Naive B cell (primary cell): ENCODE measurements around the gene SEMA4G. TPM values are rescaled to one million over a fixed set of nuclear protein-coding genes. Genes with fewer than 3 reads are reported as not detected.

Experiments
- ATAC-seq, 2 donors: fragments of 150-1000 bp; cut with Tn5 transposase; 2 replicates each; pipeline ENCODE4 v1.10.0; 2021; ENCODE audit warnings: low read depth in 2 of 2, mild to moderate bottlenecking in 2 of 2, moderate library complexity in 2 of 2
- DNase-seq: peaks from one replicate; pipeline ENCODE4 v3.0.0; 2022
- H3K27ac Mint-ChIP-seq, 6 donors: one replicate each; pipeline ENCODE4 v1.8.0; 2020 to 2022; ENCODE audit warnings: mild to moderate bottlenecking in 6 of 6, mixed read lengths in 6 of 6, moderate library complexity in 5 of 6, inconsistent platforms in 2 of 6
- H3K27me3 Mint-ChIP-seq, 3 donors: one replicate each; pipeline ENCODE4 v1.8.0; 2021 to 2022; ENCODE audit warnings: mixed read lengths in 3 of 3, mild to moderate bottlenecking in 1 of 3
- H3K36me3 Mint-ChIP-seq, 2 donors: one replicate each; pipeline ENCODE4 v1.8.0; 2020 to 2022; ENCODE audit warnings: mixed read lengths in 2 of 2, inconsistent platforms in 1 of 2, mild to moderate bottlenecking in 1 of 2
- H3K4me1 Mint-ChIP-seq, 3 donors: one replicate each; pipeline ENCODE4 v1.8.0; 2020 to 2022; ENCODE audit warnings: mixed read lengths in 3 of 3, inconsistent platforms in 1 of 3, mild to moderate bottlenecking in 1 of 3, moderate library complexity in 1 of 3
- H3K4me3 Mint-ChIP-seq, 8 donors: one replicate each; pipeline ENCODE4 v1.8.0; 2020 to 2022; ENCODE audit warnings: mild to moderate bottlenecking in 8 of 8, mixed read lengths in 8 of 8, moderate library complexity in 8 of 8, inconsistent platforms in 2 of 8
- H3K9me3 Mint-ChIP-seq, 7 donors: one replicate each; pipeline ENCODE4 v1.8.0; 2020 to 2022; ENCODE audit warnings: mixed read lengths in 7 of 7, mild to moderate bottlenecking in 5 of 7, inconsistent platforms in 2 of 7, moderate library complexity in 1 of 7
- polyA plus RNA-seq, 6 donors: library from polyadenylated mRNA; unstranded; fragments of 300-500 nt; fragmentation: Illumina TruSeq; gene quantifications; one replicate each; pipeline ENCODE4 v1.2.3, GENCODE V29; 2021; ENCODE audit warnings: low read depth in 6 of 6

SEMA4G gene
- polyA plus RNA-seq, 6 donors from 2014 or later: not detected

GRCh38 chr10:100976906-100977305 is 7.6 kb downstream of the SEMA4G start:
- peaks cover 5 to 10% of the 10 kb centered on the region in 2 donors for H3K36me3 Mint-ChIP-seq
- peaks cover 0 to 2% (median 0%) of the 10 kb centered on the region in 7 donors for H3K9me3 Mint-ChIP-seq
- peak overlapping the region in 1 of 8 donors; percentile 19 for H3K4me3 Mint-ChIP-seq
- ATAC-seq: no peak
- H3K27ac Mint-ChIP-seq: no peak overlapping the region
- peaks cover 0 to 5% (median 0%) of the 10 kb centered on the region in 3 donors for H3K4me1 Mint-ChIP-seq
- H3K27me3 Mint-ChIP-seq: no peaks in the 10 kb centered on the region
- no peak for DNase-seq

- Mint-ChIP-seq H3K27me3 (no peaks in the 10 kb centered on the region), H3K4me1 (peaks cover 0 to 5% (median 0%) of the 10 kb centered on the region in 3 donors), H3K27ac (peak overlapping the region in 1 of 6 donors; percentile 9), H3K9me3 (peaks cover 0 to 1% (median 0%) of the 10 kb centered on the region in 7 donors), H3K4me3 (no peak overlapping the region), H3K36me3 (peaks cover 5 to 15% of the 10 kb centered on the region in 2 donors)
- ATAC-seq (no peak), DNase-seq (no peak)
Observed at GRCh38 chr10:100977436-100977835, 8.1 kb downstream of the SEMA4G start.

DNA sequence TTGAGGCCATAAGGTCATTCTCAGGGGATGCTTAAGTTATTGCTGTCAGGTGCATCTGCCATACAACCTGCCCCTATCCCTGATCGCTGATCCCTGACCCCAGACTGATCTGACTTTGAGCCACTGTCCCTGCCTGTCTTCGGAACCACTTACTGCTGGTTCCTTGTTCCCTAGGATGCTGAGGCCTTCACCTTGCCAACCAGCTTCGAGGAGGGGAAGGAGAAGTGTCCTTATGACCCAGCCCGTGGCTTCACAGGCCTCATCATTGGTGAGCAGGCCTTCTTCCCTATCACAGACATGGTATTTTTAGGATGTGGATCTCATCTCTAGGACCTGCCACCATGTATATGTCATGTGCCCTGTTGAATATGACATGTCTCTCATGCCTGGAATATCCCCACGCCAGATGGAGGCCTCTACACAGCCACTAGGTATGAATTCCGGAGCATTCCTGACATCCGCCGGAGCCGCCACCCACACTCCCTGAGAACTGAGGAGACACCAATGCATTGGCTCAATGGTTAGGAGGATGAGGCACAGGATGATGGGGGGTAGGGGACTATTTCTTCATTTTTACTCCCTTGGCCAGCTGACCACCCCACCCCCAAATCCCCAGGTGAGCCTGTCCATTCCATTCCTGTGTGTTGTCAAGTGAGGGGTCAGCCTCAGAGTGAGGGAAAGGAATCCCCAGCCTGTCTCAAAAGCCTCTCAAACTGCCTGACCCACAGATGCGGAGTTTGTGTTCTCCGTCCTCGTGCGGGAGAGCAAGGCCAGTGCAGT is 9.0 kb downstream of the SEMA4G start:
- Mint-ChIP-seq H3K4me1 (peaks cover 0 to 5% (median 0%) of the 10 kb centered on the region in 3 donors), H3K27ac (peak overlapping the region in 3 of 6 donors; percentile 10 to 75 (median 15)), H3K36me3 (peaks cover 5 to 17% of the 10 kb centered on the region in 2 donors), H3K9me3 (no peaks in the 10 kb centered on the region), H3K4me3 (no peak overlapping the region), H3K27me3 (no peaks in the 10 kb centered on the region)
- DNase-seq (no peak), ATAC-seq (no peak)

DNA sequence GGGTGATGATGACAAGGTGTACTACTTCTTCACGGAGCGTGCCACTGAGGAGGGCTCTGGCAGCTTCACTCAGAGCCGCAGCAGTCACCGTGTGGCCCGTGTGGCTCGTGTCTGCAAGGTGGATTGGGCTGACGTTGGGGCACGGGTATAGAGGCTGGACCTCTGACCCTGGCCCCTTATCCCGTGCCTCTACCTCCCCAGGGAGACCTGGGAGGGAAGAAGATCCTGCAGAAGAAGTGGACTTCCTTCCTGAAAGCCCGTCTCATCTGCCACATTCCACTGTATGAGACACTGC is 9.5 kb downstream of the SEMA4G start:
- peaks cover 0 to 5% (median 0%) of the 10 kb centered on the region in 3 donors for H3K4me1 Mint-ChIP-seq
- no peak for ATAC-seq
- H3K27ac Mint-ChIP-seq: no peak overlapping the region

GRCh38 chr10:100979791-100980272 is 10.5 kb downstream of the SEMA4G start:
- Mint-ChIP-seq H3K27me3 (no peaks in the 10 kb centered on the region), H3K4me3 (no peak overlapping the region), H3K27ac (no peak overlapping the region), H3K9me3 (no peaks in the 10 kb centered on the region), H3K36me3 (peaks cover 5 to 17% of the 10 kb centered on the region in 2 donors), H3K4me1 (peaks cover 0 to 6% (median 5%) of the 10 kb centered on the region in 3 donors)
- no peak for ATAC-seq
- DNase-seq: no peak

More for the DNA sequence above, 9.5 kb downstream of the SEMA4G start:
- no peaks in the 10 kb centered on the region for H3K9me3 Mint-ChIP-seq
- no peak overlapping the region for H3K4me3 Mint-ChIP-seq
- DNase-seq: no peak
- H3K36me3 Mint-ChIP-seq: peaks cover 5 to 17% of the 10 kb centered on the region in 2 donors
- H3K27me3 Mint-ChIP-seq: no peaks in the 10 kb centered on the region

DNA sequence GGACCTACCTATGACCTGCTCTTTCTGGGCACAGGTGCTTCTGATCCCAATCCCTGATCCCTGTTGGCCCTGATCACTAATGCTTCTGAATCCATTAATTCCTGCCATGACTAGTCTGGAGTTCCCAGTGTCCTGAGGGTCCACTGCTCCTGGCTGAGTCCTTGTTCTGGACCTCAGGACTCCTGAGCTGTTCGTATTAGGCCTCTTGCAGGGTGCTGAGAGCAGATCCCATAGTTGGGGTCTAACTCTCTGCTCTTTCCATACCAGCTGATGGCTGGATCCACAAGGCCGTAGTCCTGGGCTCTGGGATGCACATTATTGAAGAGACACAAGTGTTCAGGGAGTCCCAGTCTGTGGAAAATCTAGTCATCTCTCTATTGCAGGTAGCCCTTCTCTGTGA is 11.0 kb downstream of the SEMA4G start:
- Mint-ChIP-seq H3K4me1 (peaks cover 1 to 6% (median 5%) of the 10 kb centered on the region in 3 donors), H3K27ac (no peak overlapping the region), H3K9me3 (no peaks in the 10 kb centered on the region), H3K27me3 (no peaks in the 10 kb centered on the region), H3K36me3 (peaks cover 5 to 17% of the 10 kb centered on the region in 2 donors), H3K4me3 (peak overlapping the region in 1 of 8 donors; percentile 40)
- DNase-seq (no peak), ATAC-seq (no peak)

GRCh38 chr10:100980711-100981110 is 11.4 kb downstream of the SEMA4G start:
- peaks cover 5 to 17% of the 10 kb centered on the region in 2 donors for H3K36me3 Mint-ChIP-seq
- no peak overlapping the region for H3K27ac Mint-ChIP-seq
- DNase-seq: no peak
- peaks cover 5 to 9% (median 9%) of the 10 kb centered on the region in 3 donors for H3K4me1 Mint-ChIP-seq
- ATAC-seq: no peak
- no peaks in the 10 kb centered on the region for H3K9me3 Mint-ChIP-seq
- H3K4me3 Mint-ChIP-seq: no peak overlapping the region
- H3K27me3 Mint-ChIP-seq: no peaks in the 10 kb centered on the region

GRCh38 chr10:100981178-100981772 is 12.0 kb downstream of the SEMA4G start:
- Mint-ChIP-seq H3K27me3 (no peaks in the 10 kb centered on the region), H3K36me3 (peaks cover 5 to 17% of the 10 kb centered on the region in 2 donors), H3K9me3 (no peaks in the 10 kb centered on the region), H3K4me1 (peaks cover 8 to 13% (median 12%) of the 10 kb centered on the region in 3 donors), H3K4me3 (no peak overlapping the region), H3K27ac (no peak overlapping the region)
- no peak for DNase-seq
- ATAC-seq: no peak

DNA sequence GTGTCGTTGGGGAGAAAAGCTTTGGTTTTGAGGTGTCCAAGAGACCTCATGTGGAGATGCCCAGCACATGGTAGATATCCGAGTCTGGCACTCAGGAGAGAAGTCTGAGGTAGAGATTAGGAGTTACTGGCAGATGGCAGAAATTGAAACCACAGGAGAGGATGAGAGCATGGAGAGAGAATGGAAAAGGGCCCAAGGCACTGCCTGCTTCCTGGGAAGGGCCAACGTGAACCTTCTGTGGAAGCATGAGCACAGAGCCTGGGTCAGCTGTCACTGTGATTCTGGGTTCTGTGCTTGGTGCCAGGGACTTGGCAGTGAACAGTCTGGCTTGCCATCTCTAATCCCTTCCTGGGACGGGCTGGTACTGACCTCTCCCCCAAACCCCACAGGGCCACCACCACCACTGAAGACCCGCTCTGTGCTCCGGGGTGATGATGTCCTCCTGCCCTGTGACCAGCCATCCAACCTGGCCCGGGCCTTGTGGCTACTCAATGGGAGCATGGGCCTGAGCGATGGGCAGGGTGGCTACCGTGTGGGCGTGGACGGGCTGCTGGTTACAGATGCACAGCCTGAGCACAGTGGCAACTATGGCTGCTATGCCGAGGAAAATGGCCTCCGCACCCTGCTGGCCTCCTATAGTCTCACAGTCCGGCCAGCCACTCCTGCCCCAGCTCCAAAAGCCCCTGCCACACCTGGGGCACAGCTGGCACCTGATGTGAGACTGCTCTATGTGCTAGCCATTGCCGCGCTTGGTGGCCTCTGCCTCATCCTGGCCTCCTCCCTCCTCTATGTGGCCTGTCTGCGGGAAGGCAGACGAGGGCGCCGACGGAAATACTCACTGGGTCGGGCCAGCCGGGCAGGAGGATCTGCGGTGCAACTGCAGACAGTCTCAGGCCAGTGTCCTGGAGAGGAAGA is 13.9 kb downstream of the SEMA4G start:
- DNase-seq (no peak), ATAC-seq (no peak)
- Mint-ChIP-seq H3K4me3 (peak overlapping the region in 1 of 8 donors; percentile 50), H3K4me1 (peaks cover 18 to 25% (median 24%) of the 10 kb centered on the region in 3 donors), H3K9me3 (peaks cover 0 to 8% (median 0%) of the 10 kb centered on the region in 7 donors), H3K27me3 (no peaks in the 10 kb centered on the region), H3K36me3 (peaks cover 10 to 25% of the 10 kb centered on the region in 2 donors), H3K27ac (peak overlapping the region in 1 of 6 donors; percentile 76)

DNA sequence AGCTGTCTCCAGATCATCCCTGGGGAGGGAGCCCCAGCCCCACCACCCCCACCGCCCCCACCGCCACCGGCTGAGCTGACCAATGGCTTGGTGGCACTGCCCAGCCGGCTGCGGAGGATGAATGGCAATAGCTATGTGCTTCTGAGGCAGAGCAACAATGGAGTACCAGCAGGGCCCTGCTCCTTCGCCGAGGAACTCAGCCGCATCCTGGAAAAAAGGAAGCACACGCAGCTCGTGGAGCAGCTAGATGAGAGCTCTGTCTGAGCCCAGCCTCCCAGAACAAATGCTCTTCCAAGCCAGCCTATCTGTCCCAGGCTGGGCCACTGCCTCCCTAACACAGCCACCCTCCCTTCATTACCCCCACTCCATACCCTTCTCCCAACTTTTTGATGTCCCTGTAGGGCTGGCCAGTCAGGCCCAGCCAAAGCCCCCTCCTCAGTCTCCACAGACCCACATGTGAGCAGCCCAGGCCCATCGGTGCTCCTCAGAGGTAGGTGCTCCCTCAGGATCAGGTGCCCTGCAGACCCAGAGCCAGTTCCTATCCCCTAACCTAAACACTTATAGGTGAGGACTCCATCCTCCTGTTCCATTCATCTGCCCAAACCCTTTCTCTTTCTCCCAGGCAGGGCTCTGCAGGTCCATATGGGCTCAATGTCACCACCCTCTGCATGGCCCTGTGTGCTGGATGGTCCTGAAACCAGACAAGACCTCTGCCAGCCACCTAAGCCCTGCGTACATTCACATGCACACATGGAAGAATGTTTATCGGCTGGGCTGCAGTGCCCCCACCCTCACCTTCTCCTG is 14.8 kb downstream of the SEMA4G start:
- DNase-seq: no peak
- H3K4me1 Mint-ChIP-seq: peaks cover 18 to 29% (median 24%) of the 10 kb centered on the region in 3 donors
- peaks cover 10 to 25% of the 10 kb centered on the region in 2 donors for H3K36me3 Mint-ChIP-seq
- ATAC-seq: no peak
- peak overlapping the region in 2 of 6 donors; percentile 38 to 65 for H3K27ac Mint-ChIP-seq
- H3K4me3 Mint-ChIP-seq: peak overlapping the region in 1 of 8 donors; percentile 55
- no peaks in the 10 kb centered on the region for H3K27me3 Mint-ChIP-seq
- peaks cover 0 to 8% (median 0%) of the 10 kb centered on the region in 7 donors for H3K9me3 Mint-ChIP-seq

GRCh38 chr10:100984672-100985177 is 15.4 kb downstream of the SEMA4G start:
- Mint-ChIP-seq H3K36me3 (peaks cover 10 to 25% of the 10 kb centered on the region in 2 donors), H3K4me3 (peak overlapping the region in 1 of 8 donors; percentile 96), H3K27ac (no peak overlapping the region), H3K9me3 (peaks cover 0 to 8% (median 0%) of the 10 kb centered on the region in 7 donors), H3K27me3 (no peaks in the 10 kb centered on the region), H3K4me1 (peaks cover 18 to 35% (median 24%) of the 10 kb centered on the region in 3 donors)
- DNase-seq (no peak), ATAC-seq (no peak)

GRCh38 chr10:100985336-100985735 is 16.0 kb downstream of the SEMA4G start:
- Mint-ChIP-seq H3K36me3 (peaks cover 11 to 25% of the 10 kb centered on the region in 2 donors), H3K9me3 (peaks cover 0 to 8% (median 0%) of the 10 kb centered on the region in 7 donors), H3K4me3 (peak overlapping the region in 7 of 8 donors; percentile 40 to 99 (median 96)), H3K4me1 (peaks cover 19 to 38% (median 25%) of the 10 kb centered on the region in 3 donors), H3K27ac (no peak overlapping the region), H3K27me3 (no peaks in the 10 kb centered on the region)
- ATAC-seq: no peak
- no peak for DNase-seq
